SH-SY5Y (cell line): Measurements from ENCODE around the gene KRT26.

ENCODE experiments used
- GATA2 ChIP-seq: IDR thresholded peaks from 2 replicates; pipeline ENCODE4 v1.6.1; 2011; ENCODE audit warnings: mild to moderate bottlenecking, low read depth, low read length
- GATA3 ChIP-seq: IDR thresholded peaks from 2 replicates; pipeline ENCODE4 v1.6.1; 2011; ENCODE audit warnings: low read depth, mild to moderate bottlenecking, low read length, moderate library complexity

GRCh38 chr17:40791111-40791510 lies 19.1 kb upstream of the KRT26 start:
- TF ChIP-seq GATA3 (no peak), GATA2 (no peak)
